HG03457 (cell line): ENCODE measurements around the gene LYRM1.
"Not testable (repeated sequence)": the region's sequence is repeated elsewhere in the genome, so short reads cannot be mapped to it uniquely, and the experiment has no call there.

Source experiments
- ATAC-seq: cut with Tn5 transposase; IDR thresholded peaks from one replicate; pipeline ENCODE4 v1.9.1; 2021; ENCODE audit warnings: moderate number of reproducible peaks; ENCODE audit not compliant: unreplicated experiment

Gene LYRM1

DNA sequence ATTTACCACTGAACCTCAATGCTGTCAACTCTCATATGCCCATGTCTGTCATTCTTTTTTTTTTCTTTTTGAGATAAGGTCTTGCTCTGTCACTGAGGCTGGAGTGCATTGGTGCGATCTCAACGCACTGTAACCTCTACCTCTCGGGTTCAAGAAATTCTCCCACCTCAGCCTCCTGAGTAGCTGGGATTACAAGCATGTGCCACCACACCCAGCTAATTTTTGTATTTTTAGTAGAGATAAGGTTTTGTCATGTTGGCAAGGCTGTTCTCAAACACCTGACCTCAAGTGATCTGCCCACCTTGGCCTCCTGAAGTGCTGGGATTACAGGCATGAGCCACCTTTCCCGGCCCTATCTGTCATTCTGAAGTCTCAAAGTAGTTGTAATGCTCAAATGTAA lies 72.6 kb downstream of the LYRM1 start:
- ATAC-seq, result not testable (repeated sequence)
